Activated CD8-positive, alpha-beta memory T cell treated with anti-CD3 and anti-CD28 coated beads for 4 hours (primary cell): ENCODE results near the gene TMEM201.
"Not testable (repeated sequence)": the region's sequence is repeated elsewhere in the genome, so short reads cannot be mapped to it uniquely, and the experiment has no call there.

Source experiments
- DNase-seq, 2 donors: peaks; one replicate each; pipeline ENCODE4 v3.0.0-alpha.2; 2020; ENCODE audit warnings: low read depth in 2 of 2

The TMEM201 gene

DNA sequence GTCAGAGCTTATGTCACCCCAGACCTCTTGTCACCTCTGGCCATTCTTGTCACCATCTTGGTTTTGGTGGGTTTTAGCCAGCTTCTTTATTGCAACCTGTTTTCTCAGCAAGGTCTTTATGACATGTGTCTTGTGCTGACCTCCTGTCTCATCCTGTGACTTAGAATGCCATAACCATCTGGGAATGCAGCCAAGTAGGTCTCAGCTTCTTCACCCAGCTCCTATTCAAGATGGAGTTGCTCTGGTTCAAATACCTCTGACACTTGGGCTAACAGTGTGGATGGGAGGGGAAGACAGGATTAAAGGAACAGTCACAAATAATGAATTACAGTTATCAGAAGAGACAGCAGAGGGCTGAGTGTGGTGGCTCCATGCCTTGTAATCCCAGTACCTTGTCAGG is 32.3 kb downstream of the TMEM201 start:
- no peak for DNase-seq

GRCh38 chr1:9624081-9624480 is 35.4 kb downstream of the TMEM201 start:
- DNase-seq: no peak

GRCh38 chr1:9625030-9625429 is 36.3 kb downstream of the TMEM201 start:
- DNase-seq: not testable (repeated sequence)

DNA sequence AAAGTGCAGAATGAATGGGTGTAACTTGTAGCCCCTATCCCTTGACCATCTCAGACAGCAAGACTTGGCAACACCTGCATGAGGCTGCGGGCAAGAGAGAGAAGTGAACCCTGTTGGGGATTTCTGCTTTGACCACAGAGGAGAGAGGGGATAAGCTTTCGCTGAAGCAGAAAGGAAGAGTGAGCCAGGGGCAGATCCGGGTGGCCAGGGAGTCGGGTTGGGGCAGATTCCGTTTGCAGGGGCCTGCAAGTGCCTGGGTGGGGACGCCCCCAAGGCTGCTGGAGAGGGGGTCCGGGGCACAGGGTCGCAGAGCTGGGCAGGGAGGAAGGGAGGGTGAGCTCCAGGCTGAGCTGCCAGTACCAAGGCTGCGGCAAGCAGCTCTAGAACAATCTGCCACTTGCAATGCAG is 37.5 kb downstream of the TMEM201 start:
- DNase-seq: no peak

GRCh38 chr1:9628541-9629444 is 40.1 kb downstream of the TMEM201 start:
- peak; percentile 42 to 51 for DNase-seq

DNA sequence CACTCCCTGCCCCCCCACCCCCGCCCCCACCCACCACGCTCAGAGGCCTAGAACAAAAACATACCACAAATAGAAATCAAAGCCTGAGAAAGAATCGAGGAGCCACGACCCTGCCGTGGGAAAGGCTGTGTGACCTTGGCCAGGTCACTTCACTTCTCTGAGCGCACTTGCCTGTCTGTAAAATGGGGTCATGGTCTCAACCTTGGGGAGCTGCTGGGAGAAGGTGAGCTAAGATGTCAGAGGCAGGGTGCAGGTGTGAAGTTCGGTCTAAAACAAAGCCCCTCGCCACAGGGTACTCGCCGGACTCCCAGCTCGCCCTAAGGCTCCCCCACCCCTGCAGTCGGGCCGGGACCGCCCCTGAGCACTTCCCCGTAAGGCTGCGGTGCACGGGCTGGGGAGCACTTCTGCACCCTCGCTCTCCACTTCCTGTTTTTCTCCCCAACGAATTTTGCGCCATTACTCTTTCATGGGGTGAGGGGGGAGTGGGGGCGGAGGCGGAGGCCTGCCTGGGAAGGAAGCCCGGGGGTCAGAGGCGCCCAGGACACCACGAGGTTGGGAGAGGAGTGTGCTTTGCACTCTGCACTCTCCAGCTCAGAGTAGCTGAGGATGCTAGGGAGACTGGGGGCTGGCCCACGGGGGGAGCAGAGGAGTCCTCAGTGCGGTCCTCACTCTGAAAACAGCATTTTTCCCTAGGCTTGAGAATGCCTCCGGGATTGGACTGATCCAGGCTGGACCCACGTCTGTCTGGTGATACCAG is 40.9 kb downstream of the TMEM201 start:
- peak; percentile 36 to 44 for DNase-seq

DNA sequence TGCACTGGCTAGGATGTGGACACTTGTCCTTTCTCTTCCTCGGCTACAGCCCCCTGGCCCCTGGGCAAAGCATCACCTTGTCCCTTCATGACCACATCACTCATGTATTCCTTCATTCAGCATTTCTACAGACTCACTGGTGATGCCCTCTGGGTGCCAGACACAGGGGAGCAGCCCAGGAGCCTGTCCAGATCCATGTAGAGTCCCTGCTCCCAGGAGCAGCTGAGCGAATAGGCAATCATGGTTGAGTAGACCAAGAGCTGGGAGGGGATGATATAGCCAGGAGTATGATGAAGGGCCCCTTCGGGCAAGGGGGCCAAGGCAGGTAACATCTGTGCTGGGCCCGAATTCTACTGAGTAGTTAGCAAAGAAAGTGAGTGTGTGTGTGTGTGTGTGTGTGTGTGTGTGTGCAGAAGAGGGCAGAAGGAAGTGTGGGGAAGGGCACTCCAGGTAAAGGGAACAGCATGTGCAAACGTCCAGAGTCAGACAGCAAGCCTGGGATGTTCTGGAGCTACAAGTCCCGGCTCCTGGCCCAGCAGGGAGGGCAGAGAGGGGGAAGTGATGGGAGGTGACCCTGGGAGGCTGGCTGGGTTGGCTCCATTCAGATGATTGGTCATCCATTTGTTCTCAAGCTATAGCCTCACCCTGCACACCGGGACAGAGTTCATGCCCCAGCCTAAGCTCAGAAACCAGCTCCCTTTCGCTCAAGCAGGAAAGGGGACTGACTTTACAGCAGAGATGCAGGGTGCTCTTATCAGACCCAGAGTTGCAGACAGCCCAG is 41.8 kb downstream of the TMEM201 start:
- DNase-seq: no peak

DNA sequence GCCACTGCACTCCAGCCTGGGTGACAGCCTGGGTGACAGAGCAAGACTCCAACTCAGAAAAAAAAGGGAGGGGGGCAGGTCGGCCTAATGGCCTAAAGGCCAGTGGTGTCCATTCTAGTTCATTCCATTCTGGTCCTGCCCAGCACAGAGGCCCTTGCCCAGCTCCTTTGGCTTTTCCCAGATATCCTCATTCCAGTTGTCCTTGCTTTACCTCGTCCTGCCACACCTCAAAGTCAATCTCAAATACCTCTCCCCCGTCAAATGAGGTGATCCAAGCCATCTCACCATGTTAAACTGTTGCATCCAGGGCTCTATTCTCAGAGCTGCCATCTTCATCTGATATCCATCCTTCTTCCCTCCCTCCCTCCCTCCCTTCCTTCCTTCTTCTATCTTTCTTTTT is 42.9 kb downstream of the TMEM201 start:
- DNase-seq: no peak

DNA sequence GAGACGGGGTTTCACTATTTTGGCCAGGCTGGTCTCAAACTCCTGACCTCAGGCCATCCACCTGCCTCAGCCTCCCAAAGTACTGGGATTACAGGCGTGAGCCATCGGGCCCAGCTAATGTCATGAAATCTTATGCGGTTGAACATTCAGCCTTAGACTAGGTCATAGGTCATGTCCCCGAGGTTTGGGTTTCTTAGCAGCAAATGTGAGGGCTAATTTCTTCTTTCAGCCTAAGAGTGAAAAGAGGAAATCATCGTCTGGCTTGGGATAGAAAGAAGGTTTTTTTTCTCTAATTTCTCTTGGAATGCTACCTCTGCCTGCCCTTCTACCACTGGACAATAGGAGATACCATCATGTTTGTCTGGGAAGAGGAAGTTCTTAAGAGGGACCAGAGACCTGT is 44.8 kb downstream of the TMEM201 start:
- no peak for DNase-seq

DNA sequence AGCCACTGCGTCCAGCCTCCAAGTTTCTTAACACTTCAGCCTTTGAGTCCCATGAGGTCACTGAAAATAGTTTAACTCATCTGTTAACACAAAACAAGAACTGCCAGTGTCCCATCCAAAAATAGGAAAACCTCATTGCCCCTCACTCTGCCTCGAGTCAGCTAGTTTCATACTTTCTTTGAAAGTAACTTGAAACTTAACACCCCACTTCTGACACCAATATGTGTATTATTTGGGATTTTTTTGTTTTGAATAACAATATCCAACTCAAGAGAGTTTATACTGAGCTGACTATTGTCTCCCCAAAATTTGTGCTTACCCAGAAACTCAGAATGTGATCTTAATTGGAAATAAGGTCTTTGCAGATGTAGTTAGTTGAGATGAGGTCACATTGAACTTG is 45.9 kb downstream of the TMEM201 start:
- DNase-seq: no peak

- no peak for DNase-seq
Measured at GRCh38 chr1:9639227-9639626, 50.5 kb downstream of the TMEM201 start.

GRCh38 chr1:9643351-9644256 is 54.9 kb downstream of the TMEM201 start:
- DNase-seq: no peak

GRCh38 chr1:9646037-9646436 is 57.3 kb downstream of the TMEM201 start:
- no peak for DNase-seq

- DNase-seq: no peak
Measured at GRCh38 chr1:9648171-9648570, 59.5 kb downstream of the TMEM201 start.

DNA sequence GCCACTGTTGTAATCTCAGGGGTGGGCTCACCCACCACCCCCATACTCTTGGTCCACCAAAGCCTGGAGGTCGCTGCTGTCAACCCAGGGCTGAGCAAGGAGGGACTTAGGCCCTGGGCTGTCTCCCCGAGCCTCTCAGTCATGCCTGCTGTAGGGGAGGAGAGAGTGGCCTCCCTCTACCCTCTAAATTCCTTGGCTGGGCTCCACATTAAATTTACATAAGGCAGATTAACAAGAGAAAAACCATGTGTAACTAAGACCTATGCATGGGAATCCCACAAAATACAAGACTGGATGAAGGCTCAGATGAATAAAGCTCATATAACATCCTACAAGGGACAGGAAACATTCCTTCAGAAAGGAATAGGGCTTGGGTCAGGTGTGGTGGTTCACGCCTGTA is 61.1 kb downstream of the TMEM201 start:
- no peak for DNase-seq

- DNase-seq: no peak
Measured at GRCh38 chr1:9651220-9651564, 62.5 kb downstream of the TMEM201 start.

DNA sequence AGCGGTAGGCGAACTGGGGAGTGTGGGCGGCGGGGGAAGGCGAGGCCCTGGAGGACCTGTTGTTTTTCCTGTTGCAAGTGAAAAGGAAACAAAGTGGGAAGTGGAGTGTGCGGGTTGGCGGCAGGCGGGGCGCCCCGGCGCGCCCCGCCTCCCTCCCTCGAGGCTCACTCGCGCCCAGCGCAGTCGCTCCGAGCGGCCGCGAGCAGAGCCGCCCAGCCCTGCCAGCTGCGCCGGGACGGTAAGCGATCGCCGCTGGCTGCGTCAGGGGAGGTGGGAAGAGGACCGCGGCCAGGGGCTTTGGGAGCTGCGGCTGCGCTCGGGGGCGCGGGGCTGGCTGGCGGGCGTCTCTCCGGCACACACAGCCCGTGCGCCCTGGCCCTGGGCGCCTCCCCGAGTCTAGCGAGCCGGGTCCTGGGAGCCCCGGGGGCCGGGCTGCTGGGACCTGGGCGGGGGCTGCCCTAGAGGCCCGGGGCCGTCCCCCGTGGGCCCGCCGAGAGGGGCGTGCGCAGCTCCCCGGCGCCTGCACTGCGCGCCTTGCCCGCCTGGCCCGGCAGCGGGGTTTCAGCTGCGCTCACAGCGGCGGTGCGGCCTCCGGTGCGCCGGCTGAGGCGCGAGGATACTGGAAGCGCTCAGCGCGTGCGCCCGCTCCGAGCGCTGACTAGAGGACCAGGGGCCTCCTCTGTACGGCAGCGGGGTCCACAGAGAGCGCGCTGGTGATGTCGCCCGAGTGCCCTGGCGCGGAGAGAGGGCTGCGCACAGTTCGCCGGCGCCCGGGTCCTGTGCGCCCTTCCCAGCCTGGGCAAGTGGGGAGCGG is 63.1 kb downstream of the TMEM201 start, which contains the start of gene PIK3CD:
PIK3CD (plus strand) TSS at position 167 of the 814 bp plus-strand sequence. CDS start 58,725 bp downstream, outside the sequence.
- DNase-seq: no peak

- no peak for DNase-seq
Measured at GRCh38 chr1:9652379-9653209, 63.9 kb downstream of the TMEM201 start.

DNA sequence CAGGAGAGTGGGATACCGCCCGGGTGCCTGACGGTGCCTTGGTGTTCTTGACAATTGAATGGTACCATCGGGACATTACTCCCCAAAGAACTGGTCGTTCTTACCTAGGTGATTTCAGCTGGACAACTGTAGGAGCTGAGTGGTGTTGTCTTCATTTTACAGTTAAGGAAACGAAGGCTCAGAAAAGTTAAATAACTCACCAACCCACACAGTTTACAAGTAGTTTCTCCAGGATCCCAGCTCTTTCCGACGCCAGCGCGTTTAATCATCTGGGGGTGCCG is 64.4 kb downstream of the TMEM201 start:
- no peak for DNase-seq
